ENCODE results near the gene TEX38.

DNA sequence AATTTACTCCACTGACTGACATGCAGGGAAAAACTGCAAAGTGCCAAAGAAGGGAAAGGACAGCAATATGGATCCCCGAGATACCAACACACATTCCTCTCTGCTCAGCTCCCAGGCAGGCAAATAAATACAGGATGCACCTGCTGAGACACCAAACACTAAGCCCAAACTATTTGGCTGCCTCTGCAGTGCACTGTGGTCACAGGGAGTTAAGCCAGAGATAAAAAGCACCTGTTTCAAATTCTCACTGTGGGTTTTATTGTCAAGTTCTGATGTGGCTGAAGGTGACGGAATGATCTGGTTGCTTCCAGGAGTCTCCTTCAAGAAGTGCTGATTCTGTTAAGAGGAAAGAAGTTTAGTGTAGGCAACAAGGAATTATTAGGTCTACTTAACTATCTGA is 17.7 kb downstream of the TEX38 start:
- TF ChIP-seq CTCF (IDR thresholded peaks at IDR 0.05) (no peak), EZH2 (IDR thresholded peaks at IDR 0.05; ENCODE audit: borderline replicate concordance, insufficient read depth, low read depth, low read length, poor library complexity, severe bottlenecking) (no peak)

Data from B cell (primary cell).